D721Med (cell line): ENCODE results near the gene OLFM1.
"Not testable (repeated sequence)": the region's sequence is repeated elsewhere in the genome, so short reads cannot be mapped to it uniquely, and the experiment has no call there.

Source experiments
- DNase-seq: peaks from one replicate; pipeline ENCODE4 v3.0.0; 2011; ENCODE audit warnings: low spot score; ENCODE audit not compliant: insufficient read length
- FAIRE-seq: peaks from 2 replicates; lab custom pipeline; 2011; peaks lifted over from hg19 to GRCh38; lab: Jason Lieb, UNC
- CTCF ChIP-seq: IDR thresholded peaks from 2 replicates; pipeline ENCODE4 v1.5.1; 2012; ENCODE audit warnings: mild to moderate bottlenecking, control low read depth; ENCODE audit not compliant: insufficient read depth; ENCODE audit errors: missing control alignments

Gene OLFM1

GRCh38 chr9:135060461-135061116 is 26.9 kb upstream of the OLFM1 start:
- no peak for FAIRE-seq
- DNase-seq = no peak
- TF ChIP-seq CTCF = no peak

- FAIRE-seq (no peak), DNase-seq (no peak)
- no peak for TF ChIP-seq CTCF
Observed at GRCh38 chr9:135061441-135061840, 26.0 kb upstream of the OLFM1 start.

GRCh38 chr9:135062254-135062653 is 25.2 kb upstream of the OLFM1 start:
- no peak for TF ChIP-seq CTCF
- DNase-seq = no peak
- no peak for FAIRE-seq

- not testable (repeated sequence) for FAIRE-seq, DNase-seq
Observed at GRCh38 chr9:135063466-135063865, 24.0 kb upstream of the OLFM1 start.

- FAIRE-seq, DNase-seq: not testable (repeated sequence)
Observed at GRCh38 chr9:135063888-135064287, 23.6 kb upstream of the OLFM1 start.

GRCh38 chr9:135065151-135065550 is 22.3 kb upstream of the OLFM1 start:
- FAIRE-seq (no peak), DNase-seq (no peak)
- no peak for TF ChIP-seq CTCF

GRCh38 chr9:135065804-135066203 is 21.7 kb upstream of the OLFM1 start:
- TF ChIP-seq CTCF = no peak
- no peak for FAIRE-seq
- DNase-seq = no peak

- TF ChIP-seq CTCF = no peak
- FAIRE-seq = no peak
- no peak for DNase-seq
Observed at GRCh38 chr9:135066291-135066690, 21.2 kb upstream of the OLFM1 start.
